Lung (tissue), 12 donors: ENCODE measurements around the gene QRFP. TPM values are rescaled to one million over a fixed set of nuclear protein-coding genes. Genes with fewer than 3 reads are reported as not detected.

Experiments
- ATAC-seq: fragments of 200-7000 bp; cut with Tn5 transposase; one replicate; pipeline ENCODE4 v1.9.1; 2020; ENCODE audit warnings: moderate number of reproducible peaks; ENCODE audit not compliant: insufficient read depth, low FRiP score
- DNase-seq, 3 donors: peaks; one replicate each; pipeline ENCODE4 v3.0.0-alpha.2; 2013 to 2017
- H3K27ac ChIP-seq, 2 donors: one replicate each; pipeline ENCODE4 v1.5.1; 2013; ENCODE audit warnings: mild to moderate bottlenecking in 2 of 2, moderate library complexity in 2 of 2, control low read depth in 1 of 2, inconsistent platforms in 1 of 2, low read depth in 1 of 2, low read length in 1 of 2
- H3K27me3 ChIP-seq, 3 donors: one replicate each; pipeline ENCODE4 v1.5.1; 2013; ENCODE audit warnings: low read length in 2 of 3; ENCODE audit not compliant: control insufficient read depth in 3 of 3, insufficient read depth in 3 of 3
- H3K36me3 ChIP-seq, 4 donors: one replicate each; pipeline ENCODE4 v1.5.1; 2013; ENCODE audit warnings: low read length in 4 of 4, mild to moderate bottlenecking in 1 of 4, moderate library complexity in 1 of 4; ENCODE audit not compliant: control insufficient read depth in 4 of 4, insufficient read depth in 4 of 4
- H3K4me1 ChIP-seq, 5 donors: one replicate each; pipeline ENCODE4 v1.5.1; 2013; ENCODE audit warnings: low read length in 5 of 5, mild to moderate bottlenecking in 2 of 5, moderate library complexity in 1 of 5; ENCODE audit not compliant: control insufficient read depth in 5 of 5, insufficient read depth in 5 of 5
- H3K4me3 ChIP-seq: one replicate; pipeline ENCODE4 v1.5.1; 2013; ENCODE audit warnings: mild to moderate bottlenecking, control low read depth, moderate library complexity
- H3K9ac ChIP-seq, 2 donors: one replicate each; pipeline ENCODE4 v1.5.1; 2013; ENCODE audit warnings: low read length in 2 of 2, control low read depth in 1 of 2; ENCODE audit not compliant: insufficient read depth in 1 of 2
- H3K9me3 ChIP-seq, 4 donors: one replicate each; pipeline ENCODE4 v1.5.1; 2013; ENCODE audit warnings: low read length in 3 of 4, mild to moderate bottlenecking in 1 of 4, moderate library complexity in 1 of 4; ENCODE audit not compliant: control insufficient read depth in 4 of 4, insufficient read depth in 3 of 4
- CTCF ChIP-seq: IDR thresholded peaks from 2 replicates; pipeline ENCODE4 v1.5.1; 2012; ENCODE audit warnings: mild to moderate bottlenecking; ENCODE audit errors: control extremely low read depth, extremely low read depth
- WGBS, 2 donors: extraction: QIAGEN DNeasy Blood & Tissue Kit; methylation state at CpG; one replicate each; pipeline ENCODE4 v1.1.7; 2013; 5-methylcytosine and 5-hydroxymethylcytosine counted together
- polyA plus RNA-seq, 2 donors: library from polyadenylated mRNA; stranded (reverse); fragments of 200-250 nt; gene quantifications; one replicate each; pipeline ENCODE4 v1.2.1, GENCODE V29; 2013
- total RNA-seq, 2 donors: library from RNA; depleted of rRNA in 1 of 2; stranded (reverse); fragments of >200 nt in 1 of 2; gene quantifications; one replicate each; pipeline ENCODE4 v1.2.1, GENCODE V29; 2014 to 2021
- donor health status: control.
- donor health status: control.
- donor health status: Bipolar disorder and iron deficiency.
- donor health status: healthy.
- donor health status: DM: yes; HTN: yes; CAD: no.

QRFP gene
- total and polyA plus RNA-seq, 4 donors, result 0.13 to 0.16 TPM; not detected in 2

- Histone ChIP-seq H3K4me1 (peaks cover 0 to 15% (median 0%) of the 10 kb centered on the region in 5 donors), H3K27ac (no peak overlapping the region), H3K27me3 (peaks cover 0 to 32% (median 0%) of the 10 kb centered on the region in 3 donors), H3K9me3 (no peaks in the 10 kb centered on the region), H3K4me3 (no peak overlapping the region), H3K9ac (no peak overlapping the region), H3K36me3 (no peaks in the 10 kb centered on the region)
- TF ChIP-seq CTCF, result no peak
- DNase-seq, result no peak
- no peak for ATAC-seq
- WGBS, 2 donors, result 81 to 86% methylated on average over 33 of the region's 33 CpGs
Observed at GRCh38 chr9:130918826-130919558, 22.4 kb upstream of the QRFP start.

DNA sequence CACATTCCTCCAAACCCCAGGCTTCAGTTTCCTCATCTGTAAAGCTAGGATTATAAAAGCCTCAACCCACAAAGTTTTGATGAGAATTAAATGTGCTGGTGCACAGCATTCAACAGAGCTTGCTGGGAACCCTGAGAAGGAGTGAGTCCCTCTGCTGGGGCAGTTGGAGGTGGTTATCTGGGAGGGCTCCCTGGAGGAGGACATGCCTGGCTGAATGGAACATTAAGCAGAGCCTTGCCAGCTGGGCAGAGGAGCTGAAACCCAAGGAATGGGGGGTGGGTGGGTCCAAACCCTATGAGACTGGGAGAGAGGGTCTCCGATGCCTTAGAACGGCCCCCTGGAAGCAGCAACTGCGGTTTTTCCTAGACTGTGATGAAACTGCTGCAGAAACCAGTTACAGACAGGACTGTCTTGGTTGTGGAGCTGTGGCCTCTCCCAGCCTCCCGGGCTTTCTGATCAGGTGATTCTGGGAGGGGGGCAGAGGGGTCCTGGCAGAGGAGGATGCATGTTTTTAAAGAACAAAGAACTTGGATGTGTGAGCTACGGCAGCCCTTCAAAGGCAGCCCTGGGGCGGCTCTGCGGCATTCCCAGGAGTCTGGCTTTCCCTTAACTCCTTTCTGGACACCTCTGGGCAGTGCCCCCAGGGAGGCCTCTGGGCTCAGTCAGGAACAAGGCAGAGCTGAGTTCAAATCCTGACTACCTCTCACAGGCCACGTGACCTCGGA is 21.7 kb upstream of the QRFP start:
- no peak for DNase-seq
- no peak for TF ChIP-seq CTCF
- no peak overlapping the region for H3K4me3 ChIP-seq
- H3K9ac ChIP-seq, result no peak overlapping the region
- WGBS, 2 donors, result 70 to 77% methylated on average over 9 of the region's 9 CpGs
- no peak overlapping the region for H3K27ac ChIP-seq
- no peaks in the 10 kb centered on the region for H3K9me3 ChIP-seq
- H3K36me3 ChIP-seq, result no peaks in the 10 kb centered on the region
- H3K4me1 ChIP-seq, result peaks cover 0 to 15% (median 0%) of the 10 kb centered on the region in 5 donors
- H3K27me3 ChIP-seq, result peaks cover 0 to 37% (median 0%) of the 10 kb centered on the region in 3 donors
- no peak for ATAC-seq

DNA sequence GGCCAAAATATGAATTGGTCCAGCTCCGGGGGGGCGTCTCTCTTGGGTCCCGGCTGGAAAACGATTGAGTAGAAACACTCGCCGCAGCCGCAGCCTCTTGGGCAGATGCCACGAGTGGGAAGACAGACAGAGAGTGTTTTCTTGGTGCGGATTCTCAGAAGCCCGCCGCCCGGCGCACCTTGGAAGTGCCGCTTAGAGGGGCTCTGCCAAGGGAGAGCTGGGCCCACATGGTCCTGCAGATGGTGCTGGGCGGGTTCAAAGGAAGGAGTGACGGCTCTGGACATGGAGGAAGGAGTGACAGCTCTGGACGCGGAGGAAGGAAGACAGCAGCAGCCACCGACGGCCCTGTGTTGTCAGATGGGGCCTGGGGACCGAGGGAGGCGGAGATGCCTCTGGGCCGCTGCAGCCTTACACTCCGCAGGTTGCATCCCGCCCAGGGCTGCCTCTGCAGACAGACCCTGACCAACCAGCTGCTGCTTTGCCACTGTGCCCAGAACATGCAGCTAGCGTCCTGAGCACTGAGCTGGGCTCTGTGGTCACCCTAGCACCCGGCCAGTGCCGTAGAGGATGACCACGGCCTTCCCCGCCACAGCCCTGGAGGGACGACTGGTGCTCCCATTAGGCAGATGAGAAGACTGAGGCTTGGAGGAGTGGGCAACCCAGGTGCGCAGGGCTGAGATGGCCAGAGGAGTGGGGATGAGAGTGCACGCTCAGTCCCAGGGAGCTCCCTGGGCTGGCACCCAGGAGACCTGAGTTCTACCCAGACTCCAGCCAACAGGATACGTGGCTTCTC is 20.8 kb upstream of the QRFP start:
- DNase-seq, result no peak
- H3K36me3 ChIP-seq, result no peaks in the 10 kb centered on the region
- peaks cover 0 to 15% (median 0%) of the 10 kb centered on the region in 5 donors for H3K4me1 ChIP-seq
- TF ChIP-seq CTCF, result no peak
- 77 to 82% methylated on average over 33 to 34 of the region's 34 CpGs for WGBS, 2 donors
- no peak overlapping the region for H3K4me3 ChIP-seq
- H3K9me3 ChIP-seq, result no peaks in the 10 kb centered on the region
- peaks cover 0 to 32% (median 0%) of the 10 kb centered on the region in 3 donors for H3K27me3 ChIP-seq
- H3K27ac ChIP-seq, result no peak overlapping the region
- no peak for ATAC-seq
- H3K9ac ChIP-seq, result no peak overlapping the region
